IPS-NIHi11 (cell line): ENCODE measurements around the gene UMOD.
"Not testable (repeated sequence)": the region's sequence is repeated elsewhere in the genome, so short reads cannot be mapped to it uniquely, and the experiment has no call there.

ENCODE experiments used
- DNase-seq: peaks from one replicate; pipeline ENCODE4 v3.0.0; 2012; ENCODE audit warnings: mixed read lengths, low spot score

UMOD gene

GRCh38 chr16:20320592-20320991 is 31.9 kb downstream of the UMOD start:
- no peak for DNase-seq

GRCh38 chr16:20320178-20320577 is 32.3 kb downstream of the UMOD start:
- no peak for DNase-seq

GRCh38 chr16:20319406-20319805 is 33.1 kb downstream of the UMOD start:
- no peak for DNase-seq

DNA sequence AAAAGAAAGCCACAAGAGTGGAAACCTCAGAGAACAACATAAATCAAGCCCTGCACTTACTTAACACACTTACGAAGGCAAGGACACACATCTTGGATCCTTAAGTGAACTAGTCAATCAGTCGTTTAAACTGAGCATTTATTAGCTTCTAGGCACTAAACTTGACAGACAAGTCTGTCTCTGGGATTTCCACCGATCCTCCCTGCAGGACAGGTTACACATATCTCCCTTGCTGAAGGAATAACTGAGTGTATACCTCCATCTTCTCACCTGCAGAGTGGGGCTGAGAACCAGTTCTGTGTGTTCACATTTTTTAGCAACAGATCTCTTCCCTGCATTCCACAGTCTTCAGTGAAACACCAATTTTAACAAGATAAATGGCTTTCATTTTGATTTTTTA is 34.1 kb downstream of the UMOD start:
- DNase-seq = no peak

GRCh38 chr16:20318006-20318405 is 34.5 kb downstream of the UMOD start:
- no peak for DNase-seq

GRCh38 chr16:20317117-20317516 is 35.4 kb downstream of the UMOD start:
- no peak for DNase-seq

- no peak for DNase-seq
These were observed 35.8 kb downstream of the UMOD start for GRCh38 chr16:20316715-20317114.

GRCh38 chr16:20315764-20316163 is 36.8 kb downstream of the UMOD start:
- DNase-seq = no peak

DNA sequence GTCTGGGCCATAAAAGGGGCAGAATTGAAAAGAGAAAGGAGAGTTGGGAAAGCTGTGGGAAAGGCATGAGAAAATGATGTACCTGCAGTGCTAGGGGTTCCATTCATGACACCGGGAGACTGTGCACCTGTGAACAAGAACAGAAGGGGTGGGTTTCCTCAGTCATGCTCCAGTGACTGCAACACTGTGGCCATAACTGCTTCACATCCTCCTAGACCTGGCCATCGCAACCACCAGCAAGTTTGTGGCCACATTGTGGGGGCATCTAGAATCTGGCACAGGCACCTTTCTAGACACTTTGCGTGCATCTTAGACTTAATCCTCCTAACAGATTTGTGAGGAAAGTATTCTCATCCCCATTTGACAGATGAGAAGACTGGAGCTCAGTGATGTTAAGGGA is 37.9 kb downstream of the UMOD start:
- DNase-seq = no peak

DNA sequence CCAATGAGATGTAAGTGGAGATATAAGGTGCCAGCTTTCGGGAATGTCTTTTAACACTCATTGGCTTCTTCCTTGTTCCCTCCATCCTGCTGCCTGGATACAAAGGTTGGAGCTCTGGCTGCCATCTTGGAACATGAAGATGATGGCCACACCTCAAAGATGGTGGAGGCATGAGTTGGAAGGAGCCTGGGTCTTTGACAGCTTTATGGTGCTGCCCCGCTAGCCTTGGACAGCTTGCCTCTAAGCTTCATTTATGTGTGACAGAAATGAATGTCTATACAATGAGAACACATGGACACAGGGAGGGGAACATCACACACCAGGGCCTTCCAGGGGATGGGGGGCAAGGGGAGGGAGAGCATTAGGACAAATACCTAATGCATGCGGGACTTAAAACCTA is 38.8 kb downstream of the UMOD start:
- DNase-seq = no peak

DNA sequence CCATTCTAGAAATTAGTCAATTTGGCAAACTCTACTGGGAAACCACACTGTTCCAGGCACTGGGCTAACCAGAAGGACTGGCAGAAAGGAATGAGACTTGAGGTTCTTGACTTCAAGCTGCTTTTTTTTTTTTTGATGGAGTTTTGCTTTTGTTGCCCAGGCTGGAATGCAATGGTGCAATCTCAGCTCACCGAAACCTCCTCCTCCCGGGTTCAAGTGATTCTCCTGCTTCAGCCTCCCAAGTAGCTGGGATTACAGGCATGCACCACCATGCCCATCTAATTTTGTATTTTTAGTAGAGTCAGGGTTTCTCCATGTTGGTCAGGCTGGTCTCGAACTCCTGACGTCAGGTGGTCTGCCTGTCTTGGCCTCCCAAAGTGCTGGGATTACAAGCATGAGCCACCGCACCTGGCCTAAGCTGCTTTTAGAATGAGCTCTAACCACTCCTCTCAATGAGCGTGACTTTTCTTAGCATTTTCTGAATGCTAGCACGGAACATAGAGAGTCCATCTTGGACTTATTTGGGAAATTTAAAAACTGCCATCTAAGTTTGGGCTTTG is 39.9 kb downstream of the UMOD start:
- DNase-seq = not testable (repeated sequence)

DNA sequence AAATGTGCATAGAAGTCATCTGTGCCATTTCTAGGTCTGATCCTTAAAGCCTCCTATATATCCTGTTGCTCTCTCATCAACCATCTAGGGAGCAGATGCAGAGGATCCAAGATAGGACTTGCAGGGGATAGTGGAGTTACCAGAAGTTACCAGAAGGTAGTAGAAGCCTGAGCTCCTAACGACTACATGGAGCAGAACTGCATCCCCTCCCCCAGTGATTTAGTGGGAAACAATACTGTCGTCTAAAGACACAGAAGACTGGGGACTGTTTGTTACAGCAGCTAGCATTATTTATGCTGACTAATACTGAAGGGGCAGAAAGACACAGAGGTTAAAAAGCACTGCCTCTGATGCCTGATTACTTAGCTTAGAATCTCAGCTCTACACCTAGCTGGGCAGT is 41.0 kb downstream of the UMOD start:
- no peak for DNase-seq

- no peak for DNase-seq
These were observed 41.8 kb downstream of the UMOD start for GRCh38 chr16:20310421-20311395.

DNA sequence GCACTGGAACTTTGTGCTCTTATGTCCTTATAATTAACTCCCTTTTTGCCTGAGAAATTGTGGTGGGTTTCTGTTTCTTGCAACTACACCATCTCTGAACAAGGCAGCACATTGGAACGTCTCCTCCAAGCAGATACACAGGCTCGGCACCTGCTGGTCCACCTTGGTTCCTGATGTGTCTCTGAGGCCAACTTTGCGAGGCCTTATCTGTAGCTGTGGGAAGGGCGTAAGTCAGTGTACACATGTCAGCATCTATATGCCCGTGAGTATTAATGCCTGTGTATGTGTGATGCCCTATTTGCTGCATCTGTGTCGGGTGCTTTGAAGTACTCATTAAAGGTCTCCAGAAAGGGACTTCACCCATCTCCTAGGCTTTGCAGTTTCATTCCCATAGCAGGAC is 42.7 kb downstream of the UMOD start:
- DNase-seq = no peak

DNA sequence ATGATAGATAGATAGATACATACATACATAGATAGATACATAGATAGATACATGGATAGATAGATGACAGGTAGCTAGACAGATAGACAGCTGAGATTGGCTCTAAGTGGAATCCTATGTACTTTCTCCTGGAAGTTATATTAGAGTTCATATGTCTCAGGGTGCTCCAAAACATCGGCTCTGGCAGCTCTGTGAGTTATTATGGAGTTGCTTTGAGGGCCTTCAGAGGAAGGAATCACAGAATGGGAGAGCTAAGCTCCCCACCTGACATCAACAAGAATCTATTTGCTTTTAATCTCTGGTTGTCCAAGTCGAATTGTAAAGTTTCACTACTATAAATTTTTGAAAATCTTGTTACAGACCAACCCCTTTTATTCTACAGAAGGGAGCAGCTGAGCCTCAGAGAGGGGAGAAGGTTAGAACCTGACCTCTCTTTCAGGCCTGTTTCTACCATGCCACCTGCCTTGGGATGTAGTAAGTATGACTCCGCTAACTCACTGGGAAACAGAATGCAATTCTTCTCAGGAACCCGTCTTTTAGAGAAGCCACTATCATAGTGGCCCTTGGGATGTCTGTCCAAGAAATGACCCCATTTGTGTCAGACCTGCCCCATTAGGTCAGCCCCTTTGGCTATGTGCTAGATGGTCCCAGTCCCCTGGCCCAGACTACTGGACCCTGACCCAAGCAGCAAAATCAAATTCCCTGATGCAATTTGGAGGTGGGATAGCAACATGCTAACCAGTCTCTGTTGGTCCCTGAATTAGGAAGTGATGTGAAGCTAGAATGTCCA is 43.5 kb downstream of the UMOD start:
- no peak for DNase-seq

- DNase-seq = no peak
These were observed 44.2 kb downstream of the UMOD start for GRCh38 chr16:20308266-20308665.

DNA sequence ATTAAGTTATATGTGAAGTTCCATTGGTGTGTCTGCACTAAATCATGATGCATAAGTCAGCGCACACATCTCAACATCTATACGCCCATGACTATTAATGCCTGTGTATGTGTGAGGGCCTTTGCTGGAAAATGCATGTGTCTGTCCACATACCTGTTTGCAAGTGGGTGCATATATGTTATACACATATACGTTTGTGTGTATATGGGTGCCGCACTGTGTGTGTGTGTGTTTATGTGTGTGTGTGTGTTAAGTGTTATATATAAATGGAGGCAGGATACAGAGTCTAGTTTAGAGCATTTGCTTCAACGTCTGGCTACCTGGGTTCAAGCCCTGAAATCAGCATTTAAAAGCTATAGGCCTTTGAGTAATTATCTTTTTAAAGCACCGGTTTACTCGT is 44.7 kb downstream of the UMOD start:
- no peak for DNase-seq

DNA sequence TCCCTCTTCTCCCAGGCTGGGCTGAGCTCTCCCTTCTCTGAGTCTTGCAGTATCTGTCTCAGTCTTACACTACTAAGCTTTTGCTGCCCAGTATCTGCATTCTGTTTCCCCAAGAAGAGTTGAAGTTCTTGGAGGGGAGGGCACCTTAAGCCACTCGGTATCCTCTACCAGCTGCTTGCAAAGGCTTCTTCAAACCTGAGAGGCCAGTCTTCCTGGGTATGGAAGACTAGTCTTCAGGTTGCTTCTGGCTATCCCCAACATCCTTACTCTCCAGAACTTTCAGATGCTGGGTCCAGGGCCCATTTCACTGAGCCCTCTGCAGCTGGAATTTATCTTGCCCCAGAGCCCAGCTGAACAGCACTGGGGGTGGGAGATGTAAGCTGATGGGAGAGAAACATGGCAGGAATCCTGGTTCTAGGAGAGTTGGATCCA is 45.3 kb downstream of the UMOD start:
- no peak for DNase-seq

- peak; percentile 12 for DNase-seq
These were observed 46.1 kb downstream of the UMOD start for GRCh38 chr16:20306401-20306800.

- DNase-seq = no peak
These were observed 49.5 kb downstream of the UMOD start for GRCh38 chr16:20303012-20303411.

GRCh38 chr16:20302389-20302788 is 50.1 kb downstream of the UMOD start:
- DNase-seq = no peak

- no peak for DNase-seq
These were observed 50.7 kb downstream of the UMOD start for GRCh38 chr16:20301840-20302239.
